ENCODE measurements around the gene HIBADH. TPM values are rescaled to one million over a fixed set of nuclear protein-coding genes. Genes with fewer than 3 reads are reported as not detected.

Gene HIBADH
- total and polyA plus RNA-seq, 10 of the 15 experiments (the other 5 are each of a cell fraction or from before 2014, with no cell fraction given): 8.7 to 36.1 (median 18.6) TPM

DNA sequence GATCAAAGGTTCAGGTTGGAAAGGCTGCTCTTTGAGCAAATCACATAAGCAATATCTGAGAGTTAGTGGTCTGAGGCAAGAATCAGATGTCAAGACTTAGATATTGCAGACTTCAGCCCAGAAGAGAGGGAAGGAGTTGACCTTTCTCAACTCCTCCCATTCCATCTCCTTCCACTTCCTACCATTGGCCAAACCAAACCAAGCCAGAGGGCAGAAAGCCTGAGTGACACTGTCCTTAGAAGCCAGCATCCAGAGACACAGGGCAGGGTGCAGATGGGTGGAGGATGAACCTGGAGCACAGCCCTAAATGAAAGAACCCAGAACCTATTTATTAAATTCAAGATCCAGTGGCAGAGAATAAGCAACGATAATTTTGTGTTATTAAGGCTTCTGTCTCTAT is 180.5 kb downstream of the HIBADH start:
- DNase-seq (ENCODE audit: low read depth, low spot score): no peak
- FAIRE-seq: no peak
- Histone ChIP-seq H3K4me1 (ENCODE audit: control insufficient read depth, insufficient read depth, low read length) (no peaks in the 10 kb centered on the region), H4K20me1 (ENCODE audit: control insufficient read depth, insufficient read depth) (no peaks in the 10 kb centered on the region), H2AFZ (ENCODE audit: control insufficient read depth, low read depth, low read length) (no peak overlapping the region), H3K4me2 (ENCODE audit: control insufficient read depth, insufficient read depth) (no peak overlapping the region), H3K9me3 (replicated peaks; ENCODE audit: control insufficient read depth, insufficient read depth, low read length) (no peaks in the 10 kb centered on the region), H3K36me3 (ENCODE audit: control insufficient read depth in 2 of 2, insufficient read depth in 2 of 2, low read length in 1 of 2) (no peaks in the 10 kb centered on the region), H3K79me2 (ENCODE audit: control insufficient read depth, insufficient read depth, low read length) (no peaks in the 10 kb centered on the region), H3K27me3 (replicated peaks in 1 of 2; ENCODE audit: control insufficient read depth in 2 of 2, insufficient read depth in 2 of 2, low read length in 1 of 2) (no peaks in the 10 kb centered on the region; a peak in 1 of 4 replicates), H3K9ac (ENCODE audit: control insufficient read depth, insufficient read depth, low read length) (no peak overlapping the region), H3K4me3 (no peak overlapping the region), H3K27ac (ENCODE audit: control insufficient read depth, insufficient read depth) (no peak overlapping the region)
- in situ Hi-C loops (cut with MboI): no loop called here
- BruUV-seq (replicated peaks): no TSS peak
- ATAC-seq: no peak
- intact Hi-C loops (cut with micrococcal nuclease; ENCODE audit: unreplicated experiment): no loop called here
- ChIA-PET RAD21 (ENCODE audit: unreplicated experiment) (no interaction called here), CTCF (no interaction called here), POLR2A (no interaction called here), SMC1A (ENCODE audit: uncharacterized antibody, unreplicated experiment) (no interaction called here)
- WGBS (ENCODE audit: insufficient coverage, insufficient replicate concordance, low lambda C conversion rate, missing lambda C conversion rate): 0% methylated on average over 1 of the region's 1 CpG
- TF ChIP-seq ZBTB40 (IDR thresholded peaks at IDR 0.05; ENCODE audit: borderline replicate concordance) (no peak), NRF1 (conservative IDR thresholded peaks at IDR 0.05; ENCODE audit: low read depth, low read length) (no peak), E4F1 (IDR thresholded peaks at IDR 0.05; ENCODE audit: borderline replicate concordance, partially characterized antibody) (no peak), CHD4 (IDR thresholded peaks at IDR 0.05) (no peak), ZNF217 (IDR thresholded peaks at IDR 0.05) (no peak), SKIL (IDR thresholded peaks at IDR 0.05; ENCODE audit: low read depth, poor library complexity, severe bottlenecking) (no peak), ZZZ3 (IDR thresholded peaks at IDR 0.05; ENCODE audit: control insufficient read depth, insufficient read length, low read depth) (no peak), MXI1 (IDR thresholded peaks at IDR 0.05; ENCODE audit: low read depth, low read length) (no peak), JUNB (IDR thresholded peaks at IDR 0.05) (no peak)
- TF ChIP-seq, protein P1, sequence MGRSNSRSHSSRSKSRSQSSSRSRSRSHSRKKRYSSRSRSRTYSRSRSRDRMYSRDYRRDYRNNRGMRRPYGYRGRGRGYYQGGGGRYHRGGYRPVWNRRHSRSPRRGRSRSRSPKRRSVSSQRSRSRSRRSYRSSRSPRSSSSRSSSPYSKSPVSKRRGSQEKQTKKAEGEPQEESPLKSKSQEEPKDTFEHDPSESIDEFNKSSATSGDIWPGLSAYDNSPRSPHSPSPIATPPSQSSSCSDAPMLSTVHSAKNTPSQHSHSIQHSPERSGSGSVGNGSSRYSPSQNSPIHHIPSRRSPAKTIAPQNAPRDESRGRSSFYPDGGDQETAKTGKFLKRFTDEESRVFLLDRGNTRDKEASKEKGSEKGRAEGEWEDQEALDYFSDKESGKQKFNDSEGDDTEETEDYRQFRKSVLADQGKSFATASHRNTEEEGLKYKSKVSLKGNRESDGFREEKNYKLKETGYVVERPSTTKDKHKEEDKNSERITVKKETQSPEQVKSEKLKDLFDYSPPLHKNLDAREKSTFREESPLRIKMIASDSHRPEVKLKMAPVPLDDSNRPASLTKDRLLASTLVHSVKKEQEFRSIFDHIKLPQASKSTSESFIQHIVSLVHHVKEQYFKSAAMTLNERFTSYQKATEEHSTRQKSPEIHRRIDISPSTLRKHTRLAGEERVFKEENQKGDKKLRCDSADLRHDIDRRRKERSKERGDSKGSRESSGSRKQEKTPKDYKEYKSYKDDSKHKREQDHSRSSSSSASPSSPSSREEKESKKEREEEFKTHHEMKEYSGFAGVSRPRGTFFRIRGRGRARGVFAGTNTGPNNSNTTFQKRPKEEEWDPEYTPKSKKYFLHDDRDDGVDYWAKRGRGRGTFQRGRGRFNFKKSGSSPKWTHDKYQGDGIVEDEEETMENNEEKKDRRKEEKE (IDR thresholded peaks at IDR 0.05): no peak
